HL-60 (cell line): ENCODE results near the gene ZNF232.

ENCODE experiments used
- DNase-seq, 2 experiments: peaks; one replicate each; pipeline ENCODE4 v3.0.0-alpha.2; 2010 to 2020; ENCODE audit warnings: low read depth in 1 of 2, low spot score in 1 of 2
- H3K27ac ChIP-seq: fragments of 250-450 bp; sonication (Bioruptor Pico); replicated peaks from 2 replicates; pipeline ENCODE4 v1.5.1; 2020; ENCODE audit warnings: mild to moderate bottlenecking, moderate library complexity
- H3K27me3 ChIP-seq: fragments of 250-450 bp; sonication (Bioruptor Pico); 2 replicates; pipeline ENCODE4 v1.5.1; 2021; ENCODE audit warnings: mild to moderate bottlenecking, moderate library complexity; ENCODE audit not compliant: insufficient read depth, poor library complexity, severe bottlenecking
- H3K4me3 ChIP-seq: replicated peaks from 2 replicates; pipeline ENCODE4 v1.5.1; 2011; ENCODE audit warnings: mild to moderate bottlenecking, control low read depth, low read length; ENCODE audit not compliant: insufficient read depth
- GABPA ChIP-seq: IDR thresholded peaks from 2 replicates; pipeline ENCODE4 v1.6.1; 2012; ENCODE audit warnings: low read depth
- POLR2AphosphoS5 ChIP-seq: IDR thresholded peaks from 2 replicates; pipeline ENCODE4 v1.6.1; 2012; ENCODE audit warnings: low read depth
- SPI1 ChIP-seq: IDR thresholded peaks from 2 replicates; pipeline ENCODE4 v1.6.1; 2012; ENCODE audit warnings: low read depth, mild to moderate bottlenecking, borderline replicate concordance
- TF ChIP-seq, protein P1 (sequence below): IDR thresholded peaks from one replicate; pipeline ENCODE4 v1.5.1; 2011; ENCODE audit warnings: low read length, control low read depth, inconsistent platforms; ENCODE audit not compliant: insufficient read depth
- TF ChIP-seq, protein P2 (sequence below): IDR thresholded peaks from 2 replicates; pipeline ENCODE4 v1.6.1; 2012; ENCODE audit warnings: low read depth; ENCODE audit not compliant: insufficient replicate concordance

ZNF232 gene

DNA sequence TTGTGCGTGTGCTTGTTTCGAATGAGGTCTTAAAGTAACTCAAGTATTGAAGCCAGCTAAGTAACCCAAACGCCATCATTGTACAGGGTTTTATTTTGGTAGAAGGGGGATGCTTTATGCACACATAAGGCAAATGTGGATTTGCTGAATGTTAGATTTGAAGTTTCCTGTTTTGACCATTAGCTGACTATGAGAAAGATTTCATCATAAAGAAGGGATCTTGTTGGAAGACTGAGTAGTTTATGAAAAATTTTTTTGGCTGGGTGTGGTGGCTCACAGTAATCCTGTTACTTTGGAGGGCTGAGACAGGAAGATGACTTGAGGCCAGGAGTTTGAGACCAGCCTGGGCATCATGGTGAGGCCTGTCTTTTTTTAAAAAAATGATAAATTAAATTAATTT is 43.4 kb downstream of the ZNF232 start:
- Histone ChIP-seq H3K4me3 (no peak overlapping the region), H3K27me3 (no peaks in the 10 kb centered on the region), H3K27ac (no peak overlapping the region)
- no peak for DNase-seq
- TF ChIP-seq, protein P1, sequence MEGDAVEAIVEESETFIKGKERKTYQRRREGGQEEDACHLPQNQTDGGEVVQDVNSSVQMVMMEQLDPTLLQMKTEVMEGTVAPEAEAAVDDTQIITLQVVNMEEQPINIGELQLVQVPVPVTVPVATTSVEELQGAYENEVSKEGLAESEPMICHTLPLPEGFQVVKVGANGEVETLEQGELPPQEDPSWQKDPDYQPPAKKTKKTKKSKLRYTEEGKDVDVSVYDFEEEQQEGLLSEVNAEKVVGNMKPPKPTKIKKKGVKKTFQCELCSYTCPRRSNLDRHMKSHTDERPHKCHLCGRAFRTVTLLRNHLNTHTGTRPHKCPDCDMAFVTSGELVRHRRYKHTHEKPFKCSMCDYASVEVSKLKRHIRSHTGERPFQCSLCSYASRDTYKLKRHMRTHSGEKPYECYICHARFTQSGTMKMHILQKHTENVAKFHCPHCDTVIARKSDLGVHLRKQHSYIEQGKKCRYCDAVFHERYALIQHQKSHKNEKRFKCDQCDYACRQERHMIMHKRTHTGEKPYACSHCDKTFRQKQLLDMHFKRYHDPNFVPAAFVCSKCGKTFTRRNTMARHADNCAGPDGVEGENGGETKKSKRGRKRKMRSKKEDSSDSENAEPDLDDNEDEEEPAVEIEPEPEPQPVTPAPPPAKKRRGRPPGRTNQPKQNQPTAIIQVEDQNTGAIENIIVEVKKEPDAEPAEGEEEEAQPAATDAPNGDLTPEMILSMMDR: no peak
- no peak for TF ChIP-seq SPI1
- TF ChIP-seq POLR2AphosphoS5: no peak
- TF ChIP-seq GABPA: no peak
- TF ChIP-seq, protein P2, sequence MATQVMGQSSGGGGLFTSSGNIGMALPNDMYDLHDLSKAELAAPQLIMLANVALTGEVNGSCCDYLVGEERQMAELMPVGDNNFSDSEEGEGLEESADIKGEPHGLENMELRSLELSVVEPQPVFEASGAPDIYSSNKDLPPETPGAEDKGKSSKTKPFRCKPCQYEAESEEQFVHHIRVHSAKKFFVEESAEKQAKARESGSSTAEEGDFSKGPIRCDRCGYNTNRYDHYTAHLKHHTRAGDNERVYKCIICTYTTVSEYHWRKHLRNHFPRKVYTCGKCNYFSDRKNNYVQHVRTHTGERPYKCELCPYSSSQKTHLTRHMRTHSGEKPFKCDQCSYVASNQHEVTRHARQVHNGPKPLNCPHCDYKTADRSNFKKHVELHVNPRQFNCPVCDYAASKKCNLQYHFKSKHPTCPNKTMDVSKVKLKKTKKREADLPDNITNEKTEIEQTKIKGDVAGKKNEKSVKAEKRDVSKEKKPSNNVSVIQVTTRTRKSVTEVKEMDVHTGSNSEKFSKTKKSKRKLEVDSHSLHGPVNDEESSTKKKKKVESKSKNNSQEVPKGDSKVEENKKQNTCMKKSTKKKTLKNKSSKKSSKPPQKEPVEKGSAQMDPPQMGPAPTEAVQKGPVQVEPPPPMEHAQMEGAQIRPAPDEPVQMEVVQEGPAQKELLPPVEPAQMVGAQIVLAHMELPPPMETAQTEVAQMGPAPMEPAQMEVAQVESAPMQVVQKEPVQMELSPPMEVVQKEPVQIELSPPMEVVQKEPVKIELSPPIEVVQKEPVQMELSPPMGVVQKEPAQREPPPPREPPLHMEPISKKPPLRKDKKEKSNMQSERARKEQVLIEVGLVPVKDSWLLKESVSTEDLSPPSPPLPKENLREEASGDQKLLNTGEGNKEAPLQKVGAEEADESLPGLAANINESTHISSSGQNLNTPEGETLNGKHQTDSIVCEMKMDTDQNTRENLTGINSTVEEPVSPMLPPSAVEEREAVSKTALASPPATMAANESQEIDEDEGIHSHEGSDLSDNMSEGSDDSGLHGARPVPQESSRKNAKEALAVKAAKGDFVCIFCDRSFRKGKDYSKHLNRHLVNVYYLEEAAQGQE: no peak

DNA sequence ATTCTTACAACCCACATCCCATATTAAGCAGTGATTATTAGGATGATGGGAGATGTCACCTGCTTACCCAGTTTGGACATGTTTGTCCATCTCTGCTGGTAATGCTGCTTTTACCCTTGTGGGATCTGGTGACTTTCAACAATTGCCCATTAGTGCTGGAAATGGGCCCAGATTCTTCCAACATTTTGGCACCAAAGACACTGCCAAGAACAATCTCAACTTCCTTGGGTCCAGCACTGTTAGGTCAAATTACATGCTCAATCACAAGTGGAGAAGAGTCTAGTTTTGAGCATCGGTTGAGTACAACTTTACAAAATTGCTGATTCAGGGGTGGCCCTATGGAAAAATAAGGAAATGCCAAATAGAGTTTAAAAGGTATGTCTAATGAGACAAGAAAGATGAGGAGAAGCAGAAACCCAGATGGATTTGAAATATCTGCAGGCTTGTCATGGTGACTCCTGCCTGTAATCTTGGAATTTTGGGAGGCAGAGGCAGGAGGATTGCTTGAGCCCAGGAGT is 46.4 kb downstream of the ZNF232 start:
- TF ChIP-seq, protein P1: no peak
- TF ChIP-seq SPI1 (no peak), POLR2AphosphoS5 (no peak), GABPA (no peak)
- TF ChIP-seq, protein P2: no peak
- no peak overlapping the region for H3K4me3 ChIP-seq
- no peak for DNase-seq

More for the DNA sequence above, 46.4 kb downstream of the ZNF232 start:
- Histone ChIP-seq H3K27ac (no peak overlapping the region), H3K27me3 (no peaks in the 10 kb centered on the region)
